ENCODE measurements around the gene CCDC15. TPM values are rescaled to one million over a fixed set of nuclear protein-coding genes. Genes with fewer than 3 reads are reported as not detected.
A peak's percentile ranks its signal among the peaks of the same experiment; 100 is the strongest.

Gene CCDC15
- total and polyA plus RNA-seq, 2 experiments from 2014 or later = 2.9 to 3.3 TPM

- Histone ChIP-seq H3K4me1 (ENCODE audit: insufficient read depth) (no peaks in the 10 kb centered on the region), H3K36me3 (ENCODE audit: insufficient read depth) (no peaks in the 10 kb centered on the region), H3F3A (replicated peaks; ENCODE audit: low read depth) (no peaks in the 10 kb centered on the region), H3K27ac (ENCODE audit: low read depth) (no peak overlapping the region), H3K4me2 (no peak overlapping the region), H2AFZ (no peak overlapping the region), H3K79me2 (replicated peaks; ENCODE audit: insufficient read depth) (no peaks in the 10 kb centered on the region), H3K9me2 (ENCODE audit: insufficient read depth) (no peaks in the 10 kb centered on the region), H3K4me3 (no peak overlapping the region), H4K20me1 (replicated peaks; ENCODE audit: insufficient read depth) (no peaks in the 10 kb centered on the region), H3K27me3 (ENCODE audit: insufficient read depth) (peaks cover 11% of the 10 kb centered on the region; the same call in 1 of the 2 replicates)
- no peaks in the 10 kb centered on the region for H3K4me1 Mint-ChIP-seq
- H3K4me3 Mint-ChIP-seq = no peak overlapping the region
- H3K27ac Mint-ChIP-seq = no peak overlapping the region
- ATAC-seq (no peak), DNase-seq (ENCODE audit: low spot score) (peak; percentile 21)
- peaks cover 4% of the 10 kb centered on the region for H3K27me3 Mint-ChIP-seq (ENCODE audit: insufficient read depth, low read depth, poor library complexity)
- TF ChIP-seq STAT1 (IDR thresholded peaks at IDR 0.05; ENCODE audit: unreplicated experiment) (no peak), EZH2 (IDR thresholded peaks at IDR 0.05; ENCODE audit: low read depth, unreplicated experiment) (no peak), CTCF (conservative IDR thresholded peaks at IDR 0.05; ENCODE audit: low read depth in 2 of 2) (peak; percentile 41 to 46), ZNF462 (CRISPR knock-in tag; IDR thresholded peaks at IDR 0.05) (no peak)
- no peaks in the 10 kb centered on the region for H3K9me3 Mint-ChIP-seq
- H3K36me3 Mint-ChIP-seq (ENCODE audit: low read depth) = no peaks in the 10 kb centered on the region
Measured at GRCh38 chr11:124934862-124935547, 19.0 kb upstream of the CCDC15 start.
